HEK293 (cell line): ENCODE data around the gene RTP1.

Experiments used
- CTCF ChIA-PET: fragments of 350-600 bp; formaldehyde crosslinking; extraction: SDS; loops from one replicate; lab custom pipeline; 2021; ENCODE audit warnings: antibody characterized with exemption; lab: Yijun Ruan, JAX
- POLR2A ChIA-PET: fragments of 300-600 bp; formaldehyde crosslinking; extraction: SDS; loops from one replicate; lab custom pipeline; 2020; ENCODE audit warnings: antibody characterized with exemption, inconsistent platforms; lab: Yijun Ruan, JAX
- H3K27ac ChIP-seq: fragments of 200-500 bp; sonication (Bioruptor generic); 2 replicates; pipeline ENCODE4 v1.5.1; 2014; ENCODE audit warnings: low read depth, low read length, control low read depth, inconsistent platforms; ENCODE audit errors: extremely low read depth
- H3K36me3 ChIP-seq, 2 experiments: fragments of 200-500 bp in 1 of 2; sonication (Bioruptor generic) in 1 of 2; 1 replicate in 1 of 2; 2 replicates in 1 of 2; pipeline ENCODE4 v1.5.1; 2014 to 2017; ENCODE audit warnings: inconsistent platforms in 2 of 2, low read length in 2 of 2; ENCODE audit not compliant: control insufficient read depth in 2 of 2, insufficient read depth in 1 of 2
- H3K4me1 ChIP-seq: fragments of 200-500 bp; sonication (Bioruptor generic); 2 replicates; pipeline ENCODE4 v1.5.1; 2014; ENCODE audit warnings: mild to moderate bottlenecking, low read length, inconsistent platforms; ENCODE audit not compliant: control insufficient read depth, insufficient read depth
- H3K4me3 ChIP-seq: 2 replicates; pipeline ENCODE4 v1.5.1; 2011; ENCODE audit warnings: low read depth, mild to moderate bottlenecking, control low read depth, low read length, moderate library complexity
- H3K9me3 ChIP-seq: fragments of 200-500 bp; sonication (Bioruptor generic); 2 replicates; pipeline ENCODE4 v1.5.1; 2014; ENCODE audit warnings: low read depth, low read length, inconsistent platforms; ENCODE audit not compliant: control insufficient read depth, insufficient read depth
- KLF10 ChIP-seq: fragments of 450-650 bp; IDR thresholded peaks from 2 replicates; pipeline ENCODE4 v1.5.1; 2018; ENCODE audit warnings: missing biosample characterization, mild to moderate bottlenecking, missing genetic modification characterization
- KLF16 ChIP-seq: fragments of 450-650 bp; formaldehyde crosslinking; IDR thresholded peaks from 2 replicates; pipeline ENCODE4 v1.5.1; 2017; ENCODE audit warnings: missing biosample characterization, missing genetic modification characterization
- KLF8 ChIP-seq: fragments of 450-650 bp; formaldehyde crosslinking; IDR thresholded peaks from 2 replicates; pipeline ENCODE4 v1.5.1; 2016; ENCODE audit warnings: missing biosample characterization, missing genetic modification characterization
- SCRT2 ChIP-seq: fragments of 450-650 bp; formaldehyde crosslinking; IDR thresholded peaks from 2 replicates; pipeline ENCODE4 v1.5.1; 2016; ENCODE audit warnings: missing biosample characterization, missing genetic modification characterization
- ZBTB21 ChIP-seq: fragments of 450-650 bp; formaldehyde crosslinking; IDR thresholded peaks from 2 replicates; pipeline ENCODE4 v1.5.1; 2017; ENCODE audit warnings: missing biosample characterization, missing genetic modification characterization
- ZFP37 ChIP-seq: fragments of 450-650 bp; formaldehyde crosslinking; IDR thresholded peaks from 2 replicates; pipeline ENCODE4 v1.5.1; 2016; ENCODE audit warnings: missing biosample characterization, missing genetic modification characterization
- ZIC2 ChIP-seq: fragments of 450-650 bp; formaldehyde crosslinking; IDR thresholded peaks from 2 replicates; pipeline ENCODE4 v1.5.1; 2016; ENCODE audit warnings: missing biosample characterization, missing genetic modification characterization
- ZNF10 ChIP-seq: fragments of 450-650 bp; formaldehyde crosslinking; IDR thresholded peaks from 2 replicates; pipeline ENCODE4 v1.5.1; 2017; ENCODE audit warnings: missing biosample characterization, missing genetic modification characterization
- ZNF114 ChIP-seq: fragments of 450-650 bp; formaldehyde crosslinking; IDR thresholded peaks from 2 replicates; pipeline ENCODE4 v1.5.0; 2017; ENCODE audit warnings: missing biosample characterization, missing genetic modification characterization
- ZNF140 ChIP-seq: fragments of 450-650 bp; formaldehyde crosslinking; IDR thresholded peaks from 2 replicates; pipeline ENCODE4 v1.5.1; 2016; ENCODE audit warnings: missing biosample characterization, missing genetic modification characterization
- ZNF16 ChIP-seq: fragments of 450-650 bp; formaldehyde crosslinking; IDR thresholded peaks from 2 replicates; pipeline ENCODE4 v1.5.1; 2016; ENCODE audit warnings: low read depth, missing biosample characterization, missing genetic modification characterization
- ZNF221 ChIP-seq: fragments of 450-650 bp; formaldehyde crosslinking; IDR thresholded peaks from 2 replicates; pipeline ENCODE4 v1.5.1; 2017; ENCODE audit warnings: missing biosample characterization, missing genetic modification characterization, borderline replicate concordance
- ZNF510 ChIP-seq: fragments of 450-650 bp; formaldehyde crosslinking; IDR thresholded peaks from 2 replicates; pipeline ENCODE4 v1.5.1; 2018; ENCODE audit warnings: mild to moderate bottlenecking, missing genetic modification characterization, missing biosample characterization; ENCODE audit not compliant: insufficient replicate concordance
- ZNF555 ChIP-seq: fragments of 450-650 bp; formaldehyde crosslinking; conservative IDR thresholded peaks from 2 replicates; pipeline ENCODE4 v1.5.1; 2017; ENCODE audit warnings: missing biosample characterization, mild to moderate bottlenecking, missing genetic modification characterization, inconsistent platforms
- ZNF571 ChIP-seq: fragments of 450-650 bp; formaldehyde crosslinking; IDR thresholded peaks from 2 replicates; pipeline ENCODE4 v1.5.0; 2017; ENCODE audit warnings: missing biosample characterization, missing genetic modification characterization
- ZNF623 ChIP-seq: fragments of 450-650 bp; formaldehyde crosslinking; IDR thresholded peaks from 2 replicates; pipeline ENCODE4 v1.5.1; 2016; ENCODE audit warnings: missing biosample characterization, missing genetic modification characterization
- ZNF626 ChIP-seq: fragments of 450-650 bp; sonication (Bioruptor Pico); formaldehyde crosslinking; IDR thresholded peaks from 2 replicates; pipeline ENCODE4 v1.5.1; 2018; ENCODE audit warnings: missing biosample characterization, missing genetic modification characterization, inconsistent platforms
- ZNF629 ChIP-seq: fragments of 450-650 bp; formaldehyde crosslinking; IDR thresholded peaks from 2 replicates; pipeline ENCODE4 v1.5.1; 2017; ENCODE audit warnings: missing biosample characterization, missing genetic modification characterization
- ZNF701 ChIP-seq: fragments of 450-650 bp; formaldehyde crosslinking; IDR thresholded peaks from 2 replicates; pipeline ENCODE4 v1.5.1; 2016; ENCODE audit warnings: missing biosample characterization, missing genetic modification characterization
- ZNF791 ChIP-seq: fragments of 450-650 bp; formaldehyde crosslinking; IDR thresholded peaks from 2 replicates; pipeline ENCODE4 v1.5.1; 2016; ENCODE audit warnings: missing biosample characterization, missing genetic modification characterization
- ZSCAN23 ChIP-seq: fragments of 450-650 bp; formaldehyde crosslinking; IDR thresholded peaks from 2 replicates; pipeline ENCODE4 v1.5.1; 2016; ENCODE audit warnings: missing biosample characterization, missing genetic modification characterization
- TF ChIP-seq, protein P1 (sequence below): fragments of 450-650 bp; formaldehyde crosslinking; IDR thresholded peaks from 2 replicates; pipeline ENCODE4 v1.5.1; 2017; ENCODE audit warnings: missing biosample characterization, missing genetic modification characterization
- TF ChIP-seq, protein P2 (sequence below): fragments of 450-650 bp; formaldehyde crosslinking; IDR thresholded peaks from 2 replicates; pipeline ENCODE4 v1.5.1; 2016; ENCODE audit warnings: missing biosample characterization, missing genetic modification characterization
- TF ChIP-seq, protein P3 (sequence below): fragments of 450-650 bp; formaldehyde crosslinking; IDR thresholded peaks from 2 replicates; pipeline ENCODE4 v1.5.1; 2016; ENCODE audit warnings: missing biosample characterization, missing genetic modification characterization
- TF ChIP-seq, protein P4 (sequence below): fragments of 450-650 bp; formaldehyde crosslinking; IDR thresholded peaks from 2 replicates; pipeline ENCODE4 v1.5.1; 2017; ENCODE audit warnings: missing biosample characterization, missing genetic modification characterization
- TF ChIP-seq, protein P5 (sequence below): fragments of 450-650 bp; formaldehyde crosslinking; IDR thresholded peaks from 2 replicates; pipeline ENCODE4 v1.5.0; 2017; ENCODE audit warnings: missing biosample characterization, missing genetic modification characterization, borderline replicate concordance

The RTP1 gene, protein sequence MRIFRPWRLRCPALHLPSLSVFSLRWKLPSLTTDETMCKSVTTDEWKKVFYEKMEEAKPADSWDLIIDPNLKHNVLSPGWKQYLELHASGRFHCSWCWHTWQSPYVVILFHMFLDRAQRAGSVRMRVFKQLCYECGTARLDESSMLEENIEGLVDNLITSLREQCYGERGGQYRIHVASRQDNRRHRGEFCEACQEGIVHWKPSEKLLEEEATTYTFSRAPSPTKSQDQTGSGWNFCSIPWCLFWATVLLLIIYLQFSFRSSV

DNA sequence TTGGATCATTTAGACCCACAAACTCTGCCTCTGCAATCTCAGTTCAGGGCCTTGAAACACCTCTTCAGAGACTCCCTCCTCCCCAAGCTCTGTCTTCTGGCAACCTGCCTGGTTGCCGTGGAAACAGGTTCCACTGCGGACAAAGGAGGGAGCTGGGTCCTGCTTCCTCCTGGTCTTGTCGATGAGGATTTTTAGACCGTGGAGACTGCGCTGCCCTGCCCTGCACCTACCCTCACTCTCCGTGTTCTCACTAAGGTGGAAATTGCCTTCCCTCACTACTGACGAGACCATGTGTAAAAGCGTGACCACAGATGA, at the start of gene RTP1:
Gene RTP1 (plus strand): TSS at position 152 of the 315 bp plus-strand sequence. CDS start 30 bp downstream, at position 182.
- Histone ChIP-seq H3K4me1 (no peaks in the 10 kb centered on the region), H3K27ac (no peak within 1 kb of the TSS)
- TF ChIP-seq ZNF629 (tag by site-specific recombination) (no peak), ZNF626 (tag by site-specific recombination) (no peak), KLF16 (tag by site-specific recombination) (no peak), ZNF10 (no peak), KLF8 (no peak), KLF10 (tag by site-specific recombination) (no peak), ZNF571 (tag by site-specific recombination) (no peak), ZNF701 (tag by site-specific recombination) (no peak), ZNF140 (tag by site-specific recombination) (no peak), SCRT2 (tag by site-specific recombination) (no peak)
- TF ChIP-seq, protein P1, sequence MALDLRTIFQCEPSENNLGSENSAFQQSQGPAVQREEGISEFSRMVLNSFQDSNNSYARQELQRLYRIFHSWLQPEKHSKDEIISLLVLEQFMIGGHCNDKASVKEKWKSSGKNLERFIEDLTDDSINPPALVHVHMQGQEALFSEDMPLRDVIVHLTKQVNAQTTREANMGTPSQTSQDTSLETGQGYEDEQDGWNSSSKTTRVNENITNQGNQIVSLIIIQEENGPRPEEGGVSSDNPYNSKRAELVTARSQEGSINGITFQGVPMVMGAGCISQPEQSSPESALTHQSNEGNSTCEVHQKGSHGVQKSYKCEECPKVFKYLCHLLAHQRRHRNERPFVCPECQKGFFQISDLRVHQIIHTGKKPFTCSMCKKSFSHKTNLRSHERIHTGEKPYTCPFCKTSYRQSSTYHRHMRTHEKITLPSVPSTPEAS (tag by site-specific recombination), result no peak
- TF ChIP-seq, protein P2, sequence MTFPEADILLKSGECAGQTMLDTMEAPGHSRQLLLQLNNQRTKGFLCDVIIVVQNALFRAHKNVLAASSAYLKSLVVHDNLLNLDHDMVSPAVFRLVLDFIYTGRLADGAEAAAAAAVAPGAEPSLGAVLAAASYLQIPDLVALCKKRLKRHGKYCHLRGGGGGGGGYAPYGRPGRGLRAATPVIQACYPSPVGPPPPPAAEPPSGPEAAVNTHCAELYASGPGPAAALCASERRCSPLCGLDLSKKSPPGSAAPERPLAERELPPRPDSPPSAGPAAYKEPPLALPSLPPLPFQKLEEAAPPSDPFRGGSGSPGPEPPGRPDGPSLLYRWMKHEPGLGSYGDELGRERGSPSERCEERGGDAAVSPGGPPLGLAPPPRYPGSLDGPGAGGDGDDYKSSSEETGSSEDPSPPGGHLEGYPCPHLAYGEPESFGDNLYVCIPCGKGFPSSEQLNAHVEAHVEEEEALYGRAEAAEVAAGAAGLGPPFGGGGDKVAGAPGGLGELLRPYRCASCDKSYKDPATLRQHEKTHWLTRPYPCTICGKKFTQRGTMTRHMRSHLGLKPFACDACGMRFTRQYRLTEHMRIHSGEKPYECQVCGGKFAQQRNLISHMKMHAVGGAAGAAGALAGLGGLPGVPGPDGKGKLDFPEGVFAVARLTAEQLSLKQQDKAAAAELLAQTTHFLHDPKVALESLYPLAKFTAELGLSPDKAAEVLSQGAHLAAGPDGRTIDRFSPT (tag by site-specific recombination), result no peak
- TF ChIP-seq, protein P3, sequence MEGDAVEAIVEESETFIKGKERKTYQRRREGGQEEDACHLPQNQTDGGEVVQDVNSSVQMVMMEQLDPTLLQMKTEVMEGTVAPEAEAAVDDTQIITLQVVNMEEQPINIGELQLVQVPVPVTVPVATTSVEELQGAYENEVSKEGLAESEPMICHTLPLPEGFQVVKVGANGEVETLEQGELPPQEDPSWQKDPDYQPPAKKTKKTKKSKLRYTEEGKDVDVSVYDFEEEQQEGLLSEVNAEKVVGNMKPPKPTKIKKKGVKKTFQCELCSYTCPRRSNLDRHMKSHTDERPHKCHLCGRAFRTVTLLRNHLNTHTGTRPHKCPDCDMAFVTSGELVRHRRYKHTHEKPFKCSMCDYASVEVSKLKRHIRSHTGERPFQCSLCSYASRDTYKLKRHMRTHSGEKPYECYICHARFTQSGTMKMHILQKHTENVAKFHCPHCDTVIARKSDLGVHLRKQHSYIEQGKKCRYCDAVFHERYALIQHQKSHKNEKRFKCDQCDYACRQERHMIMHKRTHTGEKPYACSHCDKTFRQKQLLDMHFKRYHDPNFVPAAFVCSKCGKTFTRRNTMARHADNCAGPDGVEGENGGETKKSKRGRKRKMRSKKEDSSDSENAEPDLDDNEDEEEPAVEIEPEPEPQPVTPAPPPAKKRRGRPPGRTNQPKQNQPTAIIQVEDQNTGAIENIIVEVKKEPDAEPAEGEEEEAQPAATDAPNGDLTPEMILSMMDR (tag by site-specific recombination), result no peak
- TF ChIP-seq, protein P4, sequence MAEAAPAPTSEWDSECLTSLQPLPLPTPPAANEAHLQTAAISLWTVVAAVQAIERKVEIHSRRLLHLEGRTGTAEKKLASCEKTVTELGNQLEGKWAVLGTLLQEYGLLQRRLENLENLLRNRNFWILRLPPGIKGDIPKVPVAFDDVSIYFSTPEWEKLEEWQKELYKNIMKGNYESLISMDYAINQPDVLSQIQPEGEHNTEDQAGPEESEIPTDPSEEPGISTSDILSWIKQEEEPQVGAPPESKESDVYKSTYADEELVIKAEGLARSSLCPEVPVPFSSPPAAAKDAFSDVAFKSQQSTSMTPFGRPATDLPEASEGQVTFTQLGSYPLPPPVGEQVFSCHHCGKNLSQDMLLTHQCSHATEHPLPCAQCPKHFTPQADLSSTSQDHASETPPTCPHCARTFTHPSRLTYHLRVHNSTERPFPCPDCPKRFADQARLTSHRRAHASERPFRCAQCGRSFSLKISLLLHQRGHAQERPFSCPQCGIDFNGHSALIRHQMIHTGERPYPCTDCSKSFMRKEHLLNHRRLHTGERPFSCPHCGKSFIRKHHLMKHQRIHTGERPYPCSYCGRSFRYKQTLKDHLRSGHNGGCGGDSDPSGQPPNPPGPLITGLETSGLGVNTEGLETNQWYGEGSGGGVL, result no peak
- TF ChIP-seq, protein P5, sequence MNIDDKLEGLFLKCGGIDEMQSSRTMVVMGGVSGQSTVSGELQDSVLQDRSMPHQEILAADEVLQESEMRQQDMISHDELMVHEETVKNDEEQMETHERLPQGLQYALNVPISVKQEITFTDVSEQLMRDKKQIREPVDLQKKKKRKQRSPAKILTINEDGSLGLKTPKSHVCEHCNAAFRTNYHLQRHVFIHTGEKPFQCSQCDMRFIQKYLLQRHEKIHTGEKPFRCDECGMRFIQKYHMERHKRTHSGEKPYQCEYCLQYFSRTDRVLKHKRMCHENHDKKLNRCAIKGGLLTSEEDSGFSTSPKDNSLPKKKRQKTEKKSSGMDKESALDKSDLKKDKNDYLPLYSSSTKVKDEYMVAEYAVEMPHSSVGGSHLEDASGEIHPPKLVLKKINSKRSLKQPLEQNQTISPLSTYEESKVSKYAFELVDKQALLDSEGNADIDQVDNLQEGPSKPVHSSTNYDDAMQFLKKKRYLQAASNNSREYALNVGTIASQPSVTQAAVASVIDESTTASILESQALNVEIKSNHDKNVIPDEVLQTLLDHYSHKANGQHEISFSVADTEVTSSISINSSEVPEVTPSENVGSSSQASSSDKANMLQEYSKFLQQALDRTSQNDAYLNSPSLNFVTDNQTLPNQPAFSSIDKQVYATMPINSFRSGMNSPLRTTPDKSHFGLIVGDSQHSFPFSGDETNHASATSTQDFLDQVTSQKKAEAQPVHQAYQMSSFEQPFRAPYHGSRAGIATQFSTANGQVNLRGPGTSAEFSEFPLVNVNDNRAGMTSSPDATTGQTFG (tag by site-specific recombination), result no peak
- TF ChIP-seq, all 188 proteins: peak for 0
- CTCF ChIA-PET, result interaction anchor here (0.6 kb wide), 1 partner anchor 36 kb away, joined by 3 read pairs; no protein-coding TSS in a partner anchor
- Histone ChIP-seq H3K9me3 (no peaks in the 10 kb centered on the region), H3K4me3 (no peak within 1 kb of the TSS), H3K36me3 (no peaks in the 10 kb centered on the region)
- POLR2A ChIA-PET, result no interaction called here

DNA sequence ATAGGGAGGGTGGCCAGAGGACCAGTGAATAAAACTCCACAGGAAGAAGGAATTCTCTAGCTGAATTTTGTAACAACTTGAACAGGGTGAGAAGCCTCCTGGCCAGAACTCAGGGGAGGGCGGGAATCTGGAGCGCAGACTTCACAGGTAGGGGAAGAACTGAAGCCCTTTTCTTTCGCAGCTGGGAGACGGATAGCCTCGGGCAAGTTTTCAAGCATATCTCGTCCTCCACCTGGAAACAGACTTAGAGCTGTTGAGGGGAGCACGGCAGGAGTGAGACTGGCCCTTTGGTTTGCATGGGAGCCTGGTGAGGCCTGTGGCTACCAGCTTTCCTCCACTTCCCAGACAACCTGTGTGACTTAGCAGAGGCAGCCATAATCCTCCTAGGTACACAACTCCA, 47.1 kb upstream of the RTP1 start:
- ChIA-PET CTCF (interaction anchor here (0.6 to 4.4 kb wide), 8 partner anchors 10 to 341 kb away, joined by 3 to 22 read pairs (median 4); partner anchors contain the start of gene RPL39L), POLR2A (interaction anchor here (0.6 to 0.9 kb wide), 2 partner anchors 11 to 83 kb away, joined by 3 to 5 read pairs; partner anchors contain the start of gene RPL39L)
- H3K27ac ChIP-seq, result no peak overlapping the region
- H3K9me3 ChIP-seq, result no peaks in the 10 kb centered on the region
- H3K36me3 ChIP-seq, result no peaks in the 10 kb centered on the region
- H3K4me1 ChIP-seq, result no peaks in the 10 kb centered on the region
- no peak overlapping the region for H3K4me3 ChIP-seq
- TF ChIP-seq ZNF16, result no peak
- TF ChIP-seq ZNF623 (tag by site-specific recombination), result no peak
- TF ChIP-seq ZNF114 (tag by site-specific recombination), result no peak
- TF ChIP-seq ZNF510, result no peak
- no peak for TF ChIP-seq ZNF555
- TF ChIP-seq ZSCAN23, result no peak
- no peak for TF ChIP-seq ZBTB21
- TF ChIP-seq SCRT2 (tag by site-specific recombination), result no peak
- no peak for TF ChIP-seq ZNF221
- no peak for TF ChIP-seq ZIC2 (tag by site-specific recombination)
- no peak for TF ChIP-seq ZFP37
- no peak for TF ChIP-seq ZNF791 (tag by site-specific recombination)
